Thyroid gland (tissue), 4 donors: Measurements from ENCODE around the gene PACS1. TPM values are rescaled to one million over a fixed set of nuclear protein-coding genes. Genes with fewer than 3 reads are reported as not detected.

ENCODE experiments used
- DNase-seq, 2 donors: peaks; one replicate each; pipeline ENCODE4 v3.0.0-alpha.2; 2019
- H3K27ac ChIP-seq, 3 donors: fragments of 200-600 bp; sonication (generic); 1 replicate in 2 of 3; 2 replicates in 1 of 3; pipeline ENCODE4 v1.5.1; 2016 to 2019; ENCODE audit warnings: mild to moderate bottlenecking in 1 of 3, moderate library complexity in 1 of 3
- H3K27me3 ChIP-seq: fragments of 200-600 bp; sonication (generic); one replicate; pipeline ENCODE4 v1.5.1; 2019
- H3K36me3 ChIP-seq, 2 donors: fragments of 200-600 bp; sonication (generic); one replicate each; pipeline ENCODE4 v1.5.1; 2016 to 2019
- H3K4me1 ChIP-seq, 2 donors: fragments of 200-600 bp; sonication (generic); one replicate each; pipeline ENCODE4 v1.5.1; 2017 to 2019
- H3K4me3 ChIP-seq, 3 donors: fragments of 200-600 bp; sonication (generic); replicated peaks in 1 of 3; 1 replicate in 2 of 3; 2 replicates in 1 of 3; pipeline ENCODE4 v1.5.1; 2016; ENCODE audit warnings: mild to moderate bottlenecking in 1 of 3
- H3K9me3 ChIP-seq: fragments of 200-600 bp; sonication (generic); one replicate; pipeline ENCODE4 v1.5.1; 2017
- POLR2A ChIP-seq, 2 donors: fragments of 450-650 bp; IDR thresholded peaks; one replicate each; pipeline ENCODE4 v1.6.1; 2017; ENCODE audit warnings: antibody characterized with exemption in 2 of 2, mild to moderate bottlenecking in 2 of 2, moderate library complexity in 1 of 2
- WGBS, 2 donors: methylation state at CpG; one replicate each; pipeline ENCODE4 v1.1.5; 2017; 5-methylcytosine and 5-hydroxymethylcytosine counted together
- intact Hi-C: fragments of 100-400 bp; cut with DNase I; formaldehyde crosslinking; loops from one replicate; pipeline ENCODE4 v1.15.1; 2023
- total RNA-seq, 4 donors: library from RNA; depleted of rRNA; stranded (reverse); fragments of >200 nt; gene quantifications; one replicate each; pipeline ENCODE4 v1.2.3, GENCODE V29; 2016
- TF ChIP-seq, protein P1 (sequence below), 6 experiments: fragments of 200-600 bp in 3 of 6; fragments of 450-650 bp in 3 of 6; sonication (generic) in 3 of 6; IDR thresholded peaks; one replicate each; pipeline ENCODE4 v1.5.1; 2016 to 2019; ENCODE audit warnings: antibody characterized with exemption in 6 of 6, mild to moderate bottlenecking in 2 of 6, inconsistent platforms in 1 of 6, moderate library complexity in 1 of 6

PACS1 gene
- total RNA-seq, 4 donors from 2014 or later, result 39.6 to 67.7 (median 59.7) TPM

GRCh38 chr11:66264914-66265313, 194.8 kb downstream of the PACS1 start:
- H3K9me3 ChIP-seq, result no peaks in the 10 kb centered on the region
- no peak overlapping the region for H3K4me3 ChIP-seq
- peaks cover 14 to 17% of the 10 kb centered on the region in 2 donors for H3K4me1 ChIP-seq
- WGBS, 2 donors, result 75 to 85% methylated on average over 11 to 12 of the region's 12 CpGs
- no peak overlapping the region for H3K27ac ChIP-seq
- intact Hi-C loops, result no loop called here
- DNase-seq, result no peak
- peaks cover 0 to 26% of the 10 kb centered on the region in 2 donors for H3K36me3 ChIP-seq
- no peaks in the 10 kb centered on the region for H3K27me3 ChIP-seq
- no peak for TF ChIP-seq POLR2A (IDR thresholded peaks at IDR 0.05)
- TF ChIP-seq, protein P1, sequence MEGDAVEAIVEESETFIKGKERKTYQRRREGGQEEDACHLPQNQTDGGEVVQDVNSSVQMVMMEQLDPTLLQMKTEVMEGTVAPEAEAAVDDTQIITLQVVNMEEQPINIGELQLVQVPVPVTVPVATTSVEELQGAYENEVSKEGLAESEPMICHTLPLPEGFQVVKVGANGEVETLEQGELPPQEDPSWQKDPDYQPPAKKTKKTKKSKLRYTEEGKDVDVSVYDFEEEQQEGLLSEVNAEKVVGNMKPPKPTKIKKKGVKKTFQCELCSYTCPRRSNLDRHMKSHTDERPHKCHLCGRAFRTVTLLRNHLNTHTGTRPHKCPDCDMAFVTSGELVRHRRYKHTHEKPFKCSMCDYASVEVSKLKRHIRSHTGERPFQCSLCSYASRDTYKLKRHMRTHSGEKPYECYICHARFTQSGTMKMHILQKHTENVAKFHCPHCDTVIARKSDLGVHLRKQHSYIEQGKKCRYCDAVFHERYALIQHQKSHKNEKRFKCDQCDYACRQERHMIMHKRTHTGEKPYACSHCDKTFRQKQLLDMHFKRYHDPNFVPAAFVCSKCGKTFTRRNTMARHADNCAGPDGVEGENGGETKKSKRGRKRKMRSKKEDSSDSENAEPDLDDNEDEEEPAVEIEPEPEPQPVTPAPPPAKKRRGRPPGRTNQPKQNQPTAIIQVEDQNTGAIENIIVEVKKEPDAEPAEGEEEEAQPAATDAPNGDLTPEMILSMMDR (IDR thresholded peaks at IDR 0.05), result peak in 1 of 6 experiments; percentile 16

GRCh38 chr11:66265531-66266377, 195.7 kb downstream of the PACS1 start:
- no peaks in the 10 kb centered on the region for H3K9me3 ChIP-seq
- DNase-seq, result no peak
- no peak overlapping the region for H3K4me3 ChIP-seq
- no peaks in the 10 kb centered on the region for H3K27me3 ChIP-seq
- WGBS, 2 donors, result 91 to 94% methylated on average over 8 to 17 of the region's 26 CpGs
- TF ChIP-seq, protein P1 (IDR thresholded peaks at IDR 0.05), result no peak
- TF ChIP-seq POLR2A (IDR thresholded peaks at IDR 0.05), result no peak
- H3K36me3 ChIP-seq, result peaks cover 0 to 21% of the 10 kb centered on the region in 2 donors
- no peak overlapping the region for H3K27ac ChIP-seq
- intact Hi-C loops, result no loop called here
- peaks cover 15 to 22% of the 10 kb centered on the region in 2 donors for H3K4me1 ChIP-seq

DNA sequence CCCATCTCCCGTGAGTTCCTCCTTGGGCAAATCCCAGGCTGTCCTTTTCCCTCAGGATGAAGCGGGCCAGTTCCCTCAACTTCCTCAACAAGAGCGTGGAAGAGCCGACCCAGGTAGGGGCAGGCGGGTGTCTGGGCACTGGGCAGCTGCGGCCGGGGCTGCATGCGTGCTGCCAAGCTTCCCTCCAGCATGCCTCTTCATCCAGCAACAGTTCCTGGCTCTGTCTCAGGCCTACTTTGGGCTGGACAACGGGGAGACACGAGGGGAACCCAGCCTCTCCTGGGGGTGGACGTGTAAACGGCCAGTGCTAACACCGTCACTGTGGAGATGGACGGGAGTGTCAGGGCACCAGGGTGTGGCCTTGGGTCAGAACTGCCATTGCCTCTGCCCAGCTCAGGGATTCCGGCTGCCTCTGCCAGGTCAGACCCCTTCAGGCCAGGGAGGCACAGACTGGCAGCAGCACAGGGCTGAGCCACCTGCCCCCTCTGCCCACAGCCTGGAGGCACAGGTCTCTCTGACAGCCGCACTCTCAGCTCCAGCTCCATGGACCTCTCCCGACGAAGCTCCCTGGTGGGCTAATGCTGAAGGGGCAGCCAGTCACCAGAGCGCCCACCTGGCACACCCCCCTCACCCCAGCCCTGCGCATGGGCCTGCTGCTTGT, 196.4 kb downstream of the PACS1 start:
- intact Hi-C loops, result no loop called here
- H3K27ac ChIP-seq, result no peak overlapping the region
- H3K4me1 ChIP-seq, result peaks cover 15 to 24% of the 10 kb centered on the region in 2 donors
- no peaks in the 10 kb centered on the region for H3K9me3 ChIP-seq
- H3K27me3 ChIP-seq, result no peaks in the 10 kb centered on the region
- TF ChIP-seq, protein P1 (IDR thresholded peaks at IDR 0.05), result no peak
- no peak for TF ChIP-seq POLR2A (IDR thresholded peaks at IDR 0.05)
- DNase-seq, result no peak
- H3K4me3 ChIP-seq, result no peak overlapping the region
- 83 to 84% methylated on average over 12 to 17 of the region's 20 CpGs for WGBS, 2 donors
- peaks cover under 1 to 16% of the 10 kb centered on the region in 2 donors for H3K36me3 ChIP-seq

- peaks cover 6 to 16% of the 10 kb centered on the region in 2 donors for H3K36me3 ChIP-seq
- H3K27me3 ChIP-seq, result no peaks in the 10 kb centered on the region
- TF ChIP-seq, protein P1 (IDR thresholded peaks at IDR 0.05), result no peak
- no peak for TF ChIP-seq POLR2A (IDR thresholded peaks at IDR 0.05)
- peak overlapping the region in 1 of 3 donors; percentile 63 for H3K4me3 ChIP-seq
- intact Hi-C loops, result no loop called here
- H3K27ac ChIP-seq, result peak overlapping the region; percentile 94 to 97 (median 96)
- WGBS, 2 donors, result 25 to 28% methylated on average over 13 of the region's 13 CpGs
- H3K4me1 ChIP-seq, result peaks cover 15 to 24% of the 10 kb centered on the region in 2 donors
- no peak for DNase-seq
- no peaks in the 10 kb centered on the region for H3K9me3 ChIP-seq
Observed at GRCh38 chr11:66267039-66267378, 196.9 kb downstream of the PACS1 start.
